GM21390 (cell line): ENCODE data around the gene DCPS.
"Not testable (repeated sequence)": the region's sequence is repeated elsewhere in the genome, so short reads cannot be mapped to it uniquely, and the experiment has no call there.

Source experiments
- ATAC-seq: cut with Tn5 transposase; IDR thresholded peaks from one replicate; pipeline ENCODE4 v1.9.1; 2021; ENCODE audit not compliant: unreplicated experiment

Gene DCPS

DNA sequence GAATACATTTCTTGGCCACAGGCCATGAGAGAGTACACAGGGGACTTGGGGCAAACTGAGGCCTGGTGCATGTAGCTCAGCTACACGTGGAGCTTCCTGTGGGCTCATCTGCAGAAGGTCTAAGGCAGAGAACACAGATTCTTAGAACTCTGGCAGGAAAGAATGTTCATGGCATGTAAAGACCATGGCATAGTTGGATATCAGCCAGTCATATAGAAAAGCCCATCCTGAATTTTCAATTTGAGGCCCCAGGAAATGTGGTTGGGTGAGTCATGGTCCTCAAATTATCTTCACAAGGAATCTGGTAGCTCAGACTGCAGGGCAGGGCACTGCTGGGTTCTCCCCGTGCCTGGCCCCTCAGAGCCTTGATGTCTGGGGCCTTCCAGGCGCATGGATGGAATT is 37.9 kb downstream of the DCPS start:
- ATAC-seq: no peak

DNA sequence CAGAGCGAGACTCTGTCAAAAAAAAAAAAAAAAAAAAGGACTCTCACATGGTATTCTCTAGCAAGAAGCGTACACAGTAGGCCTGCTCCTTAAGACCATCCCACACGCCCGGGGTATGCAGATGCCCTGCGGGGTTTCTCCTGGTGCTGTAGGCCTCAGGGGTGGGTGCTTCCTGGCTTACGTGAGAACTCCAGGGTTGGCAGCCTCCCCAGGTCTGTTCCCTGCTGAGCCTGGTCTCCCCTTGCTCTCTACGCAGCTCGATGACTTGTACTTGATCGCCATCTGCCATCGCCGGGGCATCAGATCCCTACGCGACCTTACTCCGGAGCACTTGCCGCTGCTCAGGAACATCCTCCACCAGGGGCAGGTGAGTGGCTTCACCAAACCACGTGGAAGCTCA is 39.2 kb downstream of the DCPS start:
- no peak for ATAC-seq

DNA sequence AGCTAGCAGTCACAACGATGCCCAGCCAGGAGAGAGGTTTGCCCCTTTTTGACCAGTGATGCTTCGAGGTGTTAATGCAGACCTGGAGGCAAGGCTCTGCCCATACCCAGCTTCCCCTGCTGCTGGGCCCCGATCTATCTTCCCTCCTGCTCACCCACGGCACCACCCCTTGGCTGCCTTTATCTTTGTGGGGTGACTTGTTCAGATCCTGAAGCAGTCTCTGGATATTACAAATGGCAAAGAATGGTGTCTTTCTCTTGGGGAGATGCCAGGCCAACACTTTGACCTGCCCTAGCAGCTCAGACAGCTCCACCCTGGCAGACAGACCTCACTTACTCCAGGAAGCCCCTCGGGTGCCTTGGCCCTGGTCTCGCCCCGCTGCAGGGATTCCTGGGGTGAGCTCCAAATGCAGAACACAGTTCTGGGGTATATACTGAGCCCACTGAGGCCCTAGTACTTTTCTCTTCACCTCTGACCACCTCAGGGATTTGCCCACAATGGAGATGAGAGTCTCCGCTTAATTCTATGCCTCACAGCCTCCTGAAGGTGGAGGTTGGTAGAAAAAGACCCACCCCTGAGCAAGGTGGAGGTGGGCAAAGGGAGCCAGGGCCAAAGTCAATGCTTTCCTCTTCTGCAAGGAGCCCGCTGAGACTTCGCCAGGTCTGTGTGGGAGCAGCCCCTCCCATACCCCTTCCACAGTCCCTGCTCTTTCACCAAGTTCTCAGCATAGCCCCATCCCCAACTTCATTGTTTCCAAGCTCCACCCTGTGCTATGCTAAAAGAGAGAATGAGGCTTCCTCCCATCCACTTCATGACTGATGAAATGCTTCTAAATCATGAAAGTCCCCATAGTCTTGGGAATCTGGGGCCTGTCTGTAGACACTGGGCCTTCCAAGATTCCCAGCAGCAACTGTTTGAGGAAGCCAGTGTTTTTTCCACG is 40.6 kb downstream of the DCPS start:
- no peak for ATAC-seq

DNA sequence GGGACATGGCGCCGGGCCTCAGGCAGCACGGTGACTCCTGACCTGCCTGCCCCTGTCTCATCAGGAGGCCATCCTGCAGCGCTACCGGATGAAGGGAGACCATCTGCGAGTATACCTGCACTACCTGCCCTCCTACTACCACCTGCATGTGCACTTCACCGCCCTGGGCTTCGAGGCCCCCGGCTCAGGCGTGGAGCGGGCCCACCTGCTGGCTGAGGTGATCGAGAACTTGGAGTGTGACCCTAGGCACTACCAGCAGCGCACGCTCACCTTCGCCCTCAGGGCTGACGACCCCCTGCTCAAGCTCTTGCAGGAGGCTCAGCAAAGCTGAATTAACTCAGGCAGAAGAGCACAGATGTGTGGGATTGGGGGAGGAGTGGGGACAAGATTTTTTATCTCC is 41.4 kb downstream of the DCPS start:
- no peak for ATAC-seq

DNA sequence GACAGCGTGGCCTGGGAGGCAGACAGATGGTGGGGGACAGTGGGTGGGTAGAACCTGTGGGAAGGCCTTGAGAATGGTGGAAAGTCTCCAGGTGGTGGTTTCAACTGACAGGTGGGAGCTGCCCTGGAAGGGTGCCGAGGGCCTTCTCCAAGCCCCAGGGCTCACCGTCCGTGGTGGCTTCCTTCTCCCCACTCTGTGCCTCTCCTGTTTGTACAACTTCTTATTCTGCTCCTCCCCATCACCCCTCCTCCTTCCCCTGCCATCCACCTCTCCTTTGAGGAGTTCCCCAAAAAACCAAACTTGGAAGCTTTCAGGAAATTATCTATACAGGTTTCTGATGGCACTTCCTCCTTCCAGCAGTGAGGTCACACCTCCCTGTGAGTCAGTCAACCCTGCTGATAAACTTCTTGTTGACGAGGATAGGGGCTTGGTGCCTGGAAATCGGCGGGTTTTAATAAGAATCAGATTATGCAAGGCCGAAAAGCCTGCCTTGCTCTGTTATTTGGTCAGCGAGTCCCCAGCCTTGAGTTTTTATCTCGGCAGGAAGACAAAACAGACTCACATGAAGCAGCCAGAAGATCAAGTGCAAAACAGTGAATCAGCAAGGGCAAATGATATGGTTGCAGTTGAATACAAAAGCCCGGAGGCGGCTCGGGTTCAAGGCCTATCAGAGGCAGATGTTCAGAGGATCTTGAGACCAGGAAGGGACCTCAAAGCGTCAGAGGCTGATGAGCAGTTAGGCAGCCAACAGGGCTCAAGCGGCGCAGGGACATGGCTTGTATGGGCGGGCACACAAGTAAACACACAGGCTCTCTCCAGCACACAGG is 42.1 kb downstream of the DCPS start:
- no peak for ATAC-seq

DNA sequence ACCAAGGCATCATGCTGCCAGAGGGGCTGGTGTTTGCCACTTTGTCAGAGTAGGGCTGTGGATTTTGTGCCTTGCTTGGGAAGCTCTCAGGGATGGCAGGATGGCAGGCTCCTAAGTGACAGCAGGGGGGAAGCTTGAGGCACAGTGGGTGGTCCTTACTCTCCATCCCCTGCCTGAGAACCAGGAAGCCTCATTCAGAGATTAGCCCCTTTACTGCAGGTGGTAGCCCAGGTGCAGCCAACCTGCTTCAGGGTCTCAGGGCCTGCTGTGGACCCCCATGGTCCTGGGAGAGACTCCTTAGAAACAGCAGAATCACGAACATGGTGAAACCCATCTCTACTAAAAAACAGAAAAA is 42.7 kb downstream of the DCPS start:
- ATAC-seq: no peak

DNA sequence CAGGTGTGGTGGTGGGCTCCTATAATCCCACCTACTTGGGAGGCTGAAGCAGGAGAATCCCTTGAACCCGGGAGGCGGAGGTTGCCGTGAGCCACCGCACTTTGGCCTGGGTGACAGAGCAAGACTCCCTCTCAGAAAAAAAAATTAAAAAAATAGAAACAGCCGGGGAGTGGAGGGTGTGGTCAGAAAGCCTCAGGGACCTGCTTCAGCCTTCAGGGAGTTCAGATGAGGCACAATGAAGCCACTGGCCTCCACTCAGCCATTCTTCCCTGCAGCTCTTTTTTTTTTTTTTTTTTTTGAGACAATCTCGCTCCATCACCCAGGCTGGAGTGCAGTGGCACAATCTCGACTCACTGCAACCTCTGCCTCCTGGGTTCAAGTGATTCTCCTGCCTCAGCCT is 43.1 kb downstream of the DCPS start:
- not testable (repeated sequence) for ATAC-seq

DNA sequence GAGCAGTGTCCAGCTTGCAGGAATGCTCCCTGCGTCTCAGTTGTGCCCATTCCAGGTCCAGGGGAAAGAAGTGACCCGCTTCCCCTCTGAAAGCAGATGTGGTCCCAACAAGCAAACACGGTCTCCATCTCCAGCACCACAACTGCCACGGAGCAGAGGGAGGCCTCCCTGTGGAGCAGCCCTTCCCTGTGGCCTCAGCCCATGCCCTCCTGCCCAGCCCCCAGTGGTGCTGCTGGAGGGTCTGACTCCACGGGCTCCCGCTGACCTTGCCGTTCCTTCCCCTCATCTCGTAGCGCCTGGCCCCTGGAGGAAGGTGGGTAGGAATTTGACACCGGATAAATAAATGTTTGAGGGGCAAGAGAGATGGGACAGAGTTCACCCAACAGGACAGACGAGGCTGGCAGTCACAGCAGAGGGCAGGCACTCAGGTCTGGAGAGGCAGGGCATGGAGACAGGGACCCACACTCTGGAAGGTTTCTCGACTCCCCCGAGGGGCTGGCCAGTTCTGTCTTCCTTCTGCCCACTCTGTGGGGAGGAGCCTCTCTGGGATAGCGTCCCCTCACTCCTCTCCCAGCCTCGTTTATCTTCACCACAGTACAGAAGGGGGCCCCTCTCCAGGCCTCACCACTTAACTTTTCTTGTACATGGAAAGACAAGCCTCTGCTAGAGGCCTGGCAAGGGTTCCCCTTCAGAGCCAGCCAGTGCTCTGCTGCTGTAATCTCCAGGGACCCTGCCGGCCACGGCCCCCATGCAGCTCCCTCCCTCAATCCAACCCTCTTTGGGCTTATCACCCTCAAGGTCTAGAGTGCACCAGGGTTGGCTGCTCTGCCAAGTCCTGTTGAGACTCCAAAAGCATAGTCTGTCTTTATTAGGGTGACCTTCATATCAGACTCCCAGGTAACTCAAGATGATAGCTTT is 44.1 kb downstream of the DCPS start:
- no peak for ATAC-seq

DNA sequence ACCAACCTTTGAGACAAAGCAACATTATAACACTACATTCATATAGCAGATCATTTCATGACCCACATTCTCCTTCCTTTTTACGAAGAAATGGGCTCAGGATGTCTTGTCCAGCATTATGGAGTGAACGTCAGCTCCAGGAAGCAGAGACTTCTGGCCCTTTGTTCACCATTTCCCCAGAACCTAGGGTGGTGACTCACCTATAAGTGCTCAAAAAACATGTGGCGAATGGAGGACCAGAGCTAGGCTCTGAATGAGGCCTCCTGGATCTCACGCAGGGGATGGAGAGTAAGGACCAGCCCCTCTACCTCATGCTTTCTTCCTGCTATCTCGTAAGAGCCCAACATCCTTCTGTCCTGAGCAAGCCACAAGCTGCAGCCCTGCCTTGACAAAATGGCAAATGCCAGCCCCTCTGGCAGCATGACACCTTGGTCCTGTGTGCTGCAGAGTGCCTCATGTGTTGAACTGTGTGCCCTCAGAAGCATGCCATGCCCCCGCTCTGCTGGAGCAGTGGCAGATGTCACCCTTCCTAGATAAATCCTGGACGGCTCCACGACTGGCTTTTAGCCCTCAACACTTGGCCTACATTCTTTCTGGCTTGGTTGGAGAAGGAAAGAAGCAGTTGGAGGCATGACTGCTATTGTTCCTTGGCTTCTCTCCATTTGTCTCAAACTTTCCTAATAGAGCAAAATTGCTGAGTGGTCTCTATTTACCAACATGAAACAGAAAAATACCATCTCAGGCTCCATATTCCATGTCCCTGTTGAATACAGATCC is 45.1 kb downstream of the DCPS start:
- no peak for ATAC-seq

DNA sequence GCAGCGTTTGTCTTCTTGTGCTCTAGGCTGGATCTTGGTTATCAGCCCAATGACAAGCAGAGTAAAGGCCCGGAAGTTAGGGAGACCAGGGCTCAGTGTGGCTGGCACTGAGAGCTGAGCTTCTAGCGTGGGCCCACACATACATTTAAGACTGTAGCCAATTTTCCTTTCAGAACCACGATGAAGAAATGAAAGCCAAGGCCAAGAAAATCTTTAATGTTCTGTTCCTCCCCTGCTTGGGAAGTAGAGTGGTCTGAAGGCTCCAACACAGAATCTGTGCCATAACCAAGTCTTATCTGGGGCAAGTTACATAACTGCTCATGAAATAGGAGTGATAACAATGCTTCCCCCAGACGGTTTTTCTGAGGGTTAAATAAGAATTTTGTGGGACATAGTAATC is 47.0 kb downstream of the DCPS start:
- ATAC-seq: no peak

DNA sequence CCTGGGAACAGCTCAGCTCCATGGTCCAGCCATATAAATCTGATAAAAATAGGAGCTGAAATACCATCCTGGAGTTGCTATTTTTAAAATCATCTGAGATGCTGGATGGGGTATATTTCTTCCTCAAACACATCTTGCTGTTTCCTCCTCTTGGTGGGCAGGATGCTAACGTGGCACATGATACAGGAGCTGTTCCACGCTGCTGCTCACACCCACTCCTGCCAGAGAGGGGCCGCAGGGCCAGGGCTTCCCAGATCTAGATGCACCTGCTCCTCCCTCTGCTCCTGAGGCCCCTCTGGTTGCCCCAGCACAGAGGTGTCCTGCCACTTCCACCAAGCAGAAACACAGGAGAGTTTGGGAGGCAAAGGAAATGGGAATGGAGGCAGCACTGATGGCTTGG is 48.3 kb downstream of the DCPS start:
- ATAC-seq: no peak

DNA sequence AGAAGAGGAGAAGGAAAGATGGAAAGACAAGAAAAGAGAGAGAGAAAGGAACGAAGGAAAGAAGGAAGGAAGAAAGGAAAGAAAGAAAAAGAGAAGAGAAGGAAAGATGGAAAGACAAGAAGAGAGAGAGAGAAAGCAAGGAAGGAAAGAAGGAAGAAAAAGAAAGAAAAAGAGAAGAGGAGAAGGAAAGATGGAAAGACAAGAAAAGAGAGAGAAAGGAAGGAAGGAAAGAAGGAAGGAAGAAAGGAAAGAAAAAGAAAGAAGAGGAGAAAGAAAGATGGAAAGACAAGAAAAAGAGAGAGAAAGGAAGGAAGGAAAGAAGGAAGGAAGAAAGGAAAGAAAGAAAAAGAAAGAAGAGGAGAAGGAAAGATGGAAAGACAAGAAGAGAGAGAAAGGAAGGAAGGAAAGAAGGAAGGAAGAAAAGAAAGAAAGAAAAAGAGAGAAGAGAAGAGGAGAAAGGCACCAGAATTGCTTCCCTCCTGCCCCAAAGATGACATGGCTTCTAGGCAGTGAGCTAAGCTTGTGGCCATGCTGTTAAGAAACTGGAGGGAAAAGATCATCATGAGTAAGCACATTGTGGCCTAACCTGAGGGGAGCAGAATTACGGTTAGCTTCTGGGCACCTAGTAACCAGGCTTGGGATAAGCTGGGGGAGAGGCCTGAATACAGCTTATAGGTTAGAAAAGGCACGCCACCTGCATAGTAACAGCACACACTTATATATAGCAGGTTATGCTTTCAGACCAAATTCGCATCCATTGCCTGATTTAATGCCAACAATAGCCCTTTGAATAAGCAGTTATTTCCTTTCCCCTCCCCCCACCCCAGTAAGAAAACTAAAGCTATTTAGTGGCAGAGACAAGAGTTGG is 49.3 kb downstream of the DCPS start:
- ATAC-seq: no peak

DNA sequence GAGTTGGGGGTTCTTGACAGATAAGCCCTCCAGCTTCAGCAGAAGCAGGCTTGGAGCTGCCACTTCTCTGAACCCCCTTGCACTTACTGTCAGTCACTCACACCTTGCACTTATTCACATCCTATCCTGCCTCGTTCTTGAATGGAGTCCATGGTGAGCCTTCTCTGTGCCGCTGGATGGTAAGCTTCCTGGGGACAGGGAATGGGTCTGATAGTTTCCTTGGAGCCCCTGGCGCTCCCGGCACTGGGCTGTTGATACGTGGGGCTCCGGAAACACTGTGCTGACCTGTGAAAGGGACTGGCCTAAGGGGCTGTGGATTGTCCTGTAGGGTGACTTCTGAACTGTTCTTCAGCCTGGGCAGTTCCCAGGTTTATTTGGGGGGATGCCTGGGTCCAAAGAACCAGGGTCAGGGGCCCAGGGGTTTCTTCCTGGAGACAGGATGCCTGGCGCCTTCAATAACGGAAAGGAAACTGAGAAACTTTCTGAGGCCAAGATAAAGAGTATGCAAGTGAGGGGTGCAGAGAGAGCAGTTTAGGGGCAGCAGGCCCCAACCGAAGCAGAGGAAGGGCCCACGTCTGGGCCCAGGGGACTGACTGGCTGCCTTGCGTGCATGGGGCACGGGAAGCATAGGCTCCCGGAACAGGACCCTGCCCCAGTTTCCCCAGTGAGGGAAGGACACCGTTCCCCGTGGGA is 50.9 kb downstream of the DCPS start:
- ATAC-seq: peak; percentile 45

DNA sequence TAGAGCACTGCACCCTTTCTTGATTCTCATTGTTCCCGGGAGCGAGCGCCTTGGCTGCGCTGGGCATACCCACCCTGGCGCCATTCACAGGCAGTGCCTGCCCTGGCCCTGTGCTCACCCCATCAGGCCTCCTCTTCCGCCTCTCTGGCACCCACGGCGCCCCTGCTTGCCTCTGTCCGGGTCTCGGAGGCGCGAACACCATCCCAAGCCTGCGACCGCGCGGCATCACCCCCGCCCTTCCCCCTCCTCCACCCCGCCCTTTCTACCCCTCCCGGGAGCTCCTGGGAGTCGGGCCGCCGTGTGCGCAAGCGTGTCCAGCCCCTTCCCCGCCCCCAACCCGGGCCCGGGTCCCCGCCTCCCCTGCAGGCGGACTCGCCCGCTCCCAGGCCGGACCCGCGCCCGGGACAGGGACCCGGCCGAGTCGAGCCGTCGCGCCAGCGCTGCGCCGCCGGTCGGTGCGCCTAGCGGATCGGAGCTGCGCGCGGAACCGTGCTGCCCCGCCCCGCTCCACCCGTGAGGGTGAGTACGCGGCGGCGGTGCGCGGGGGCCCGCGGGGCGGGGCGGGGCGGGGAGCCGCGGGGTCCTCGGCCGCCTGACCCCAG is 51.6 kb downstream of the DCPS start, which contains the start of gene ST3GAL4:
Gene ST3GAL4 (plus strand): TSS at position 363 of the 602 bp plus-strand sequence. CDS start 50,470 bp downstream, outside the sequence.
- peak; percentile 63 for ATAC-seq

DNA sequence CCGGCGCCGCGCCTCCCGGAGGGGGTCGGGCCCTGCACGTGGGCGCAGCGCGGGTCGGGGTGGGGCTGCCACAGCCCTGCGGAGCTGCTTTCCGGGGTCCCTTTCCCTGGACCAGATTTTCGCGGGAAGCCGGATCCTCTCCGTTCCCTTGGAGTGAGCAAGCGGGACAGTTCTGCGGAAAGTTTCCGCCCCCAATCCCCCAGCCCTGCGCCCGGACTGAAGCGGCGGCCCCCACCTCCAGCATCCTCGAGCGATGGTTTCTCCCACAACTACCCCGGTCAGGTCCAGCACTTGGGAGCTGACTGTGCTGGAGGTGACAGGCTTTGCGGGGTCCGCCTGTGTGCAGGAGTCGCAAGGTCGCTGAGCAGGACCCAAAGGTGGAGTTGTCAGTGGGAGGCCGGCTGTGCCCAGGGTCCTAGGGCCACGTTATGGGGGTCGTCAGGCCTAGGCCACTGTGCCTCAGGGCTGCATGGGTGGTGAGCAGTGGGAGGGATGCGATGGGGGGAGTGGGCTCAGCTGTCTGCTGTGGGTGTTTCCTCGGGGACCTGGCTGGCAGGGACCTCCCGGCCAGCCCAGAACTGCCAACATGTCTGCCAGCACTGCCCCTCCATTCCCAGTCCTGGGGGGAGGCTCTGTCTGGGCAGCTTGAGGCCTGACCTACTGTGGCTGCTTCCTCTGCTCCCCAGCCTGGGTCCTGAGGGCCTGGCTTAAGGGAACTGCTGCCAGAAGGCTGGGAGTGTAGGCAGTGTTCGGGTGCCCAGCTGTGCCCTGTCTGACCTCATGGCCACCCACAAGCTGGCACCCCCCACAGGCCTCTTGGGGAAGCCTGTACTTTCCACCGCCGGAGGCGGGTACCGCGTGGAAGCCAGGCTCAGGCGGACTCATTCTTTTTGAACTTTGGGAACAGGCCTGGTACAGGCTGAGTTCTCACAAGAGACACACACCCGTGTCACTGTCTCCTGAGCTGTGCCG is 52.4 kb downstream of the DCPS start:
- peak; percentile 9 for ATAC-seq

DNA sequence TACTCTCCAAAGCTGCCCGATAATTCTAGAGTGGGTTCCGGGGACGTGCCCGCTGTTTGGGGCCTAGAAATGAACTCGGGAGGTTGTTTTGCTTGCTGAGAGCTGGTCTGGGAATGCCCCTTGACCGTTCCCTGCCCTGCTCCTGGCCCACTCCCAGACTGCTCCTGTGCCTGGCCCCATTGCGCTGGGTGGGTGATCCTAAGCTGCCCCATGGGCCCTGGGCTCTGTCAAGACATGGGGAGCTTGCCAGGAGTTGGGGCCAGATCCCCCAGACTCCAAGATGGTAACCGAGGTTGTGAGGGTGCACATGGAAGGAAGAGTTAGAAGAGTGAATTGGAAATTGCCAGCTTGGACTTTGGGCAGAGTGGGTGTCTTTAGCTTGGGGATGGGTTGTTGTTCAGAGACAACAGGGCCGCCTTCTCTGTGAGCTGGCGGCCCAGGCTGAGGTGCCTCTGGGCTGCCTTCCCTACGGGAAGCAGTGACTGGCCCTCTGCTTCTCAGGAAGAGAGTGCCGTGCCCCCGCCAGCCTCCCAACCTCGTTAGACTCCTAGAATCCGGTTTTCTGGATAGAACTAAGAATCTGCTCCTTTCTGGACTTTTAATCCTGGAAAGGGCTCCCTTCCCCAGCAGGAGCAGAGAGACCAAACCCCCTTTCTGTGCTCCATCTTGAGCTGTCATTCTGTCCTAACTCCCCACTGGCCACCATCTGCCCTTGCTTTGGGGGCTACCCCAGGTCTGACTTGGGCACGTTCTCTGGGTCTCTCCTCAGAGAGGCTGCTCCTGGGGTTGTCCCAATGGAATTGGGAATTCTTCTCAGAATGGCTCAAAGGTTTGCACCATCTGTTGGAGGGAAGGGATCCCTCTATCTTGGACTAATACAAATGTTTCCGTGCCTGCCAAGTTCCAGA is 53.4 kb downstream of the DCPS start:
- ATAC-seq: no peak
